Measurements from ENCODE around the gene ICAM2. TPM values are rescaled to one million over a fixed set of nuclear protein-coding genes. Genes with fewer than 3 reads are reported as not detected.

Gene ICAM2
- total RNA-seq, 4 donors from 2014 or later: 6.4 to 24.3 (median 9.3) TPM; not detected in 1

GRCh38 chr17:64066716-64067115 lies 46.3 kb upstream of the ICAM2 start:
- WGBS, 2 donors (ENCODE audit: low coverage in 1 of 2): 96 to 100% methylated on average over 2 to 7 of the region's 7 CpGs
- peaks cover 8 to 12% of the 10 kb centered on the region in 2 donors for H3K9me3 ChIP-seq
- peak overlapping the region in 1 of 4 donors; percentile 16 for H3K27ac ChIP-seq
- H3K36me3 ChIP-seq: peaks cover 0 to 42% (median 19%) of the 10 kb centered on the region in 4 donors
- DNase-seq: no peak
- TF ChIP-seq POLR2A (IDR thresholded peaks at IDR 0.05): no peak
- TF ChIP-seq POLR2AphosphoS5 (IDR thresholded peaks at IDR 0.05): no peak
- no peak for TF ChIP-seq EP300 (IDR thresholded peaks at IDR 0.05; ENCODE audit: low read depth)
- TF ChIP-seq, protein P1, sequence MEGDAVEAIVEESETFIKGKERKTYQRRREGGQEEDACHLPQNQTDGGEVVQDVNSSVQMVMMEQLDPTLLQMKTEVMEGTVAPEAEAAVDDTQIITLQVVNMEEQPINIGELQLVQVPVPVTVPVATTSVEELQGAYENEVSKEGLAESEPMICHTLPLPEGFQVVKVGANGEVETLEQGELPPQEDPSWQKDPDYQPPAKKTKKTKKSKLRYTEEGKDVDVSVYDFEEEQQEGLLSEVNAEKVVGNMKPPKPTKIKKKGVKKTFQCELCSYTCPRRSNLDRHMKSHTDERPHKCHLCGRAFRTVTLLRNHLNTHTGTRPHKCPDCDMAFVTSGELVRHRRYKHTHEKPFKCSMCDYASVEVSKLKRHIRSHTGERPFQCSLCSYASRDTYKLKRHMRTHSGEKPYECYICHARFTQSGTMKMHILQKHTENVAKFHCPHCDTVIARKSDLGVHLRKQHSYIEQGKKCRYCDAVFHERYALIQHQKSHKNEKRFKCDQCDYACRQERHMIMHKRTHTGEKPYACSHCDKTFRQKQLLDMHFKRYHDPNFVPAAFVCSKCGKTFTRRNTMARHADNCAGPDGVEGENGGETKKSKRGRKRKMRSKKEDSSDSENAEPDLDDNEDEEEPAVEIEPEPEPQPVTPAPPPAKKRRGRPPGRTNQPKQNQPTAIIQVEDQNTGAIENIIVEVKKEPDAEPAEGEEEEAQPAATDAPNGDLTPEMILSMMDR (IDR thresholded peaks at IDR 0.05): no peak
- H3K4me3 ChIP-seq: no peak overlapping the region
- peaks cover 0 to 11% (median 6%) of the 10 kb centered on the region in 4 donors for H3K4me1 ChIP-seq
- intact Hi-C loops (cut with DNase I; ENCODE audit: low total_unique reads) (loop anchor here (10.0 kb wide), 1 partner anchor 68 kb away; the partner anchor contains the start of gene ERN1), in situ Hi-C loops (cut with MboI; ENCODE audit: low pct_ligation_motif_present in 1 of 4, low pct_unique_long_range_greater_than_20kb in 1 of 4, low sequenced_read_pairs in 3 of 4) (loop anchor here in 2 of 4 donors (10.0 to 25.0 kb wide), 2 partner anchors 68 to 221 kb away; partner anchors contain the start of gene ERN1 (in 2 of the 2))
- no peaks in the 10 kb centered on the region for H3K27me3 ChIP-seq

GRCh38 chr17:64065161-64065560 lies 44.7 kb upstream of the ICAM2 start:
- H3K4me3 ChIP-seq: no peak overlapping the region
- H3K9me3 ChIP-seq: peaks cover 8 to 12% of the 10 kb centered on the region in 2 donors
- H3K27ac ChIP-seq: peak overlapping the region in 1 of 4 donors; percentile 37
- TF ChIP-seq, protein P1 (IDR thresholded peaks at IDR 0.05): no peak
- TF ChIP-seq POLR2AphosphoS5 (IDR thresholded peaks at IDR 0.05) (no peak), EP300 (IDR thresholded peaks at IDR 0.05; ENCODE audit: low read depth) (no peak), POLR2A (IDR thresholded peaks at IDR 0.05) (no peak)
- peaks cover 0 to 11% (median 6%) of the 10 kb centered on the region in 4 donors for H3K4me1 ChIP-seq
- in situ Hi-C loops (cut with MboI; ENCODE audit: low pct_ligation_motif_present in 1 of 4, low pct_unique_long_range_greater_than_20kb in 1 of 4, low sequenced_read_pairs in 3 of 4) (loop anchor here in 2 of 4 donors (10.0 to 25.0 kb wide), 2 partner anchors 70 to 222 kb away; partner anchors contain the start of gene ERN1 (in 2 of the 2)), intact Hi-C loops (cut with DNase I; ENCODE audit: low total_unique reads) (loop anchor here (10.0 kb wide), 1 partner anchor 70 kb away; the partner anchor contains the start of gene ERN1)
- H3K36me3 ChIP-seq: peaks cover 0 to 27% (median 11%) of the 10 kb centered on the region in 4 donors
- no peaks in the 10 kb centered on the region for H3K27me3 ChIP-seq
- WGBS, 2 donors (ENCODE audit: low coverage in 1 of 2): 74 to 88% methylated on average over 4 to 8 of the region's 8 CpGs
- no peak for DNase-seq

- H3K27ac ChIP-seq: peak overlapping the region; percentile 1 to 72 (median 46)
- H3K4me3 ChIP-seq: peak overlapping the region in 1 of 4 donors; percentile 9
- H3K27me3 ChIP-seq: no peaks in the 10 kb centered on the region
- in situ Hi-C loops (cut with MboI; ENCODE audit: low pct_ligation_motif_present in 1 of 4, low pct_unique_long_range_greater_than_20kb in 1 of 4, low sequenced_read_pairs in 3 of 4) (loop anchor here in 2 of 4 donors (10.0 to 25.0 kb wide), 2 partner anchors 70 to 223 kb away; partner anchors contain the start of gene ERN1 (in 2 of the 2)), intact Hi-C loops (cut with DNase I; ENCODE audit: low total_unique reads) (loop anchor here (10.0 kb wide), 1 partner anchor 70 kb away; the partner anchor contains the start of gene ERN1)
- peaks cover 5 to 7% of the 10 kb centered on the region in 2 donors for H3K9me3 ChIP-seq
- H3K4me1 ChIP-seq: peaks cover 0 to 16% (median 6%) of the 10 kb centered on the region in 4 donors
- H3K36me3 ChIP-seq: peaks cover 0 to 18% (median 7%) of the 10 kb centered on the region in 4 donors
- peak; percentile 76 for DNase-seq
- TF ChIP-seq, protein P1 (IDR thresholded peaks at IDR 0.05): no peak
- peak in 1 of 3 donors; percentile 22 for TF ChIP-seq POLR2AphosphoS5 (IDR thresholded peaks at IDR 0.05)
- WGBS, 2 donors (ENCODE audit: low coverage in 1 of 2): 38 to 57% methylated on average over 8 to 9 of the region's 9 CpGs
These were observed 43.9 kb upstream of the ICAM2 start for GRCh38 chr17:64064331-64064730.

GRCh38 chr17:64063766-64064224 lies 43.4 kb upstream of the ICAM2 start:
- in situ Hi-C loops (cut with MboI; ENCODE audit: low pct_ligation_motif_present in 1 of 4, low pct_unique_long_range_greater_than_20kb in 1 of 4, low sequenced_read_pairs in 3 of 4): loop anchor here in 2 of 4 donors (10.0 to 25.0 kb wide), 2 partner anchors 71 to 224 kb away; partner anchors contain the start of gene ERN1 (in 2 of the 2)
- peaks cover 0 to 13% (median 4%) of the 10 kb centered on the region in 4 donors for H3K36me3 ChIP-seq
- H3K4me3 ChIP-seq: peak overlapping the region in 1 of 4 donors; percentile 9
- 50% methylated on average over 16 of the region's 16 CpGs; no CpG with 5 or more reads in 1 of the 2 donors for WGBS, 2 donors (ENCODE audit: low coverage in 1 of 2)
- intact Hi-C loops (cut with DNase I; ENCODE audit: low total_unique reads): loop anchor here (10.0 kb wide), 1 partner anchor 71 kb away; the partner anchor contains the start of gene ERN1
- peaks cover 0 to 16% (median 6%) of the 10 kb centered on the region in 4 donors for H3K4me1 ChIP-seq
- H3K27ac ChIP-seq: peak overlapping the region; percentile 1 to 72 (median 46)
- no peaks in the 10 kb centered on the region for H3K27me3 ChIP-seq
- TF ChIP-seq POLR2A (IDR thresholded peaks at IDR 0.05) (no peak), EP300 (IDR thresholded peaks at IDR 0.05; ENCODE audit: low read depth) (no peak), POLR2AphosphoS5 (IDR thresholded peaks at IDR 0.05) (no peak)
- TF ChIP-seq, protein P1 (IDR thresholded peaks at IDR 0.05): peak; percentile 40 to 76 (median 61)
- DNase-seq: peak; percentile 76
- H3K9me3 ChIP-seq: peaks cover 0 to 2% of the 10 kb centered on the region in 2 donors
